GM13977 (cell line): ENCODE measurements around the gene FBXL17.

Source experiments
- DNase-seq: peaks from one replicate; pipeline ENCODE4 v3.0.0; 2012; ENCODE audit warnings: low spot score
- CTCF ChIP-seq: IDR thresholded peaks from 2 replicates; pipeline ENCODE4 v1.5.1; 2012; ENCODE audit warnings: mild to moderate bottlenecking, control low read depth; ENCODE audit not compliant: insufficient read depth; ENCODE audit errors: extremely low read depth, missing control alignments
- in situ Hi-C: fragments of 300-500 bp; cut with MboI; formaldehyde crosslinking; loops from one replicate; pipeline ENCODE4 v1.12.0; 2022; ENCODE audit warnings: low sequenced_read_pairs, low pct_unique_long_range_greater_than_20kb, mixed read lengths, inconsistent platforms; ENCODE audit not compliant: unreplicated experiment

The FBXL17 gene

GRCh38 chr5:108059334-108059733 is 322.6 kb downstream of the FBXL17 start:
- TF ChIP-seq CTCF: no peak
- in situ Hi-C loops: no loop called here
- DNase-seq: no peak

GRCh38 chr5:108054349-108054748 is 327.5 kb downstream of the FBXL17 start:
- in situ Hi-C loops: no loop called here
- TF ChIP-seq CTCF: no peak

GRCh38 chr5:108046955-108047670 is 334.8 kb downstream of the FBXL17 start:
- no peak for TF ChIP-seq CTCF
- in situ Hi-C loops: no loop called here
- no peak for DNase-seq

More at GRCh38 chr5:108054349-108054748, 327.5 kb downstream of the FBXL17 start:
- no peak for DNase-seq

GRCh38 chr5:108036482-108036881 is 345.4 kb downstream of the FBXL17 start:
- no peak for TF ChIP-seq CTCF
- DNase-seq: no peak
- in situ Hi-C loops: no loop called here

- in situ Hi-C loops: no loop called here
- TF ChIP-seq CTCF: no peak
- DNase-seq: no peak
These were observed 353.0 kb downstream of the FBXL17 start for GRCh38 chr5:108028883-108029282.

- no peak for TF ChIP-seq CTCF
- no peak for DNase-seq
- in situ Hi-C loops: no loop called here
These were observed 353.5 kb downstream of the FBXL17 start for GRCh38 chr5:108028412-108028811.
